T-helper 2 cell (primary cell): ENCODE measurements around the gene GRAP2.

Experiments
- DNase-seq, 5 experiments: peaks; one replicate each; pipeline versions ENCODE4 v3.0.0 to v3.0.0-alpha.2; 2012 to 2022

The GRAP2 gene

DNA sequence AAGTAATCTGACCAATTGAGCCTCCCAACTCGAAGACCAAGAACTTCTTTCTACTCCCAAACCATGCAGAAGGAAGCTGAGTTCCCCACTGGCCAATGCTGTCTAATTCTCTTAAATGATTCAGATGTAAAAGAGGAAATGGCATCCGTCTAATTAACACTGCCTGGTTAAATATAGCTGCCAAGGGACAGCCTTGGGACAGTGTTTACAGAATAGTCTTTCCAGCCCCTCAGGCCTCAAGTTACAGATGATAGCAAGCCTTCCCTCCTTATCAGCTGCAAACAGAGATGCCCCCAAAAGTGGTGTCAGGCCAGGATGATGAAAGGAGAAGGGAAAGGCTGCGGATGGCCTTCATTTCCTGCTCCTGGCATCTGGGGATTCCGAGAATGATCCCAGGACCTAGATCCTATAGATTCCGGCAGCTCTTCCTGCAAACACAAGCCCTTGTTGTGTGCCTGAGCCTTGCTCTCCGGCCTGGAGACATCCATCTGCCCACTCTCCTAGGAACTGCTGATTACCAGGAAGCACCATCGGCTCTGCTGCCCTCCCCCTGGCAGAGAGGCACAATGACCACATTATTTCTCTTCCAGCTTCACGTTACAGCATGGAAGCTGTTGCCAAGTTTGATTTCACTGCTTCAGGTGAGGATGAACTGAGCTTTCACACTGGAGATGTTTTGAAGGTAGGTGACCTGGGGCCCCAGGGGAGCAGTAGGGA is 45.8 kb downstream of the GRAP2 start:
- DNase-seq, result no peak

GRCh38 chr22:39947220-39948216 is 46.6 kb downstream of the GRAP2 start:
- DNase-seq, result no peak

GRCh38 chr22:39949964-39950737 is 49.3 kb downstream of the GRAP2 start:
- DNase-seq, result no peak

DNA sequence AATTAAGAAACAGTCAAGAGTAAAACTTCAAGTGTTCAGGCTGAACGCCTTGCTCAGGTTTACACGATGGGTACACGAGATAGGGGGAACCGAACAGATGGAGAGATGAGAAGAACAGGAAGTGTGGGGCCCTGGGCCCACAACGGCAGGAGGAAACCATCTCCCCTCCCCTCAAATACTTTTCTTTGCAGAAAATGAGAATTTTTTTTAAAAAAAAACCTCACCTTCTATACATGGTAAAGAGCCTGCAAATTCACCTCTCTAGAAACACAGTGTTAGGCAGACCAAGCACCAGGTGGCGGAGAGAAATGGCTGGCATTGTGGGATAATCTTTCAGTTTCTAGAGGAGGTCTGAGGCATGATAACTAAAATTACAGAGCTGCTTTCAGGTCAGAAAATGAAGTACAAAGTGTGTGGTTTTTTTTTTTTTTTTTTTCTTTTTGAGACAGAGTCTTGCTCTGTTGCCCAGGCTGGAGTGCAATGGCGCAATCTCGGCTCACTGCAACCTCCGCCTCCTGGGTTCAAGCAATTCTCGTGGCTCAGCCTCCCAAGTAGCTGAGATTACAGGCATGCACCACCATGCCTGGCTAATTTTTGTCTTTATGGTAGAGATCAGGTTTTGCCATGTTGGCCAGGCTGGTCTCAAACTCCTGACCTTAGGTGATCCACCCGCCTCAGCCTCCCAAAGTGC is 50.9 kb downstream of the GRAP2 start:
- peak in 3 of 5 experiments; percentile 29 to 90 (median 51) for DNase-seq

GRCh38 chr22:39952347-39952746 is 51.5 kb downstream of the GRAP2 start:
- peak in 1 of 5 experiments; percentile 38 for DNase-seq

- DNase-seq, result no peak
Observed at GRCh38 chr22:39953101-39953500, 52.2 kb downstream of the GRAP2 start.

GRCh38 chr22:39954584-39955055 is 53.7 kb downstream of the GRAP2 start:
- peak in 1 of 5 experiments; percentile 85 for DNase-seq

DNA sequence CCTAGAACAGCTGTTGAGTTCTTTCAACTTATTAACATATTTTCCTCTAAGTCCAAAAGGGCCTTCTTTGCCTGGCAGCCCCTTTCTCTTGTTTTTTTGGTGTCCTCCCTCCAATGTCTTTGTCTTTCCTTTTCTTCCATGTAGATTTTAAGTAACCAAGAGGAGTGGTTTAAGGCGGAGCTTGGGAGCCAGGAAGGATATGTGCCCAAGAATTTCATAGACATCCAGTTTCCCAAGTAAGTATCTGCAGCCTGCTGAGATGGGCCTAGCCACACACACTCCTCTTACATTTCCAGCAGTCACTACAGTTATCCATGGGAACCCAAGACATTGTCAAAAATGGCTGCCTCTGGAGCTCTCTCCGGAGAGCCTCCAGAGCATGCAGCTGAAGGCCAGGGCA is 54.8 kb downstream of the GRAP2 start:
- no peak for DNase-seq

GRCh38 chr22:39956932-39957664 is 56.2 kb downstream of the GRAP2 start:
- DNase-seq, result peak in 1 of 5 experiments; percentile 54

- DNase-seq, result no peak
Observed at GRCh38 chr22:39958009-39958711, 57.3 kb downstream of the GRAP2 start.

- no peak for DNase-seq
Observed at GRCh38 chr22:39958949-39959639, 58.2 kb downstream of the GRAP2 start.

GRCh38 chr22:39959640-39960447 is 59.0 kb downstream of the GRAP2 start, which contains the start of gene TMA7B:
TMA7B (plus strand) TSS chr22:39960397; CDS start chr22:39964375, 3,978 bp downstream.
- peak in 1 of 5 experiments; percentile 51 for DNase-seq

GRCh38 chr22:39960791-39961746 is 60.2 kb downstream of the GRAP2 start:
- peak in 4 of 5 experiments; percentile 20 to 97 (median 62) for DNase-seq

GRCh38 chr22:39962071-39962470 is 61.2 kb downstream of the GRAP2 start:
- DNase-seq, result no peak

DNA sequence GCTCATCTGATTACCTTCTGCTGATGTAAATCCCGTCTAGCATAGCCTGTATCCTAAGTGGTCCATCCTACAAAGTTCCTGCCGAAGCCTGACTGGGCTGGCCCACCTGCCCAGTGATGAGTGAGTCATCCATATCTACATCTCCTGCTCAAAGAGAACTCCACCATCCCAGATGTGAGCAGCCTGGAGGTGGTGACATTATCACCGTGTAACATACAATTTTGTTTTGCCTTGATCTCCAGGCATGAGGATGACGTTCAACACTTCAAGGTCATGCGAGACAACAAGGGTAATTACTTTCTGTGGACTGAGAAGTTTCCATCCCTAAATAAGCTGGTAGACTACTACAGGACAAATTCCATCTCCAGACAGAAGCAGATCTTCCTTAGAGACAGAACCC is 64.9 kb downstream of the GRAP2 start:
- no peak for DNase-seq

DNA sequence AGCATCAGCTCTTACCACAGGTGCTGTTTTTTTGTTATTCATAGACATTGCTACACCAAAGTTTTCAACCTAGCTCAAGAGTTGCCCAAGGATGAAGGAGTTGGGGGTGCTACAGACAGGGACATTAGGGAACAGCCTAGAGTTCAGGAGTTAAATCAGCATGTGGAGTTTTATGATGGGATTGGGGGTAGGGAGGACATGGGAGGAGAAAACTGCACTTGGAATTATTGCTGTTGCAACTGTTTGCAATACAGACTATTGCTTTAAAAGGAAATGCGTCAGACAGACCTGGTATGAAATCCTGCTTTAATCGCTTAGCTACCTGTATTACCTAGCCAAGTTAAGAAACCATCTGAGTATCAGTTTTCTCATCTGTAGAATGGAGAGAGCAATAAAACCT is 65.6 kb downstream of the GRAP2 start:
- DNase-seq, result no peak

- no peak for DNase-seq
Observed at GRCh38 chr22:39967103-39967829, 66.4 kb downstream of the GRAP2 start.
